GM18868 (cell line): ENCODE data around the gene LEF1.
A peak's percentile ranks its signal among the peaks of the same experiment; 100 is the strongest.

Experiments used
- ATAC-seq: cut with Tn5 transposase; IDR thresholded peaks from one replicate; pipeline ENCODE4 v1.9.1; 2021; ENCODE audit warnings: mild to moderate bottlenecking, moderate library complexity; ENCODE audit not compliant: unreplicated experiment

Gene LEF1

GRCh38 chr4:108115168-108115526 is 53.6 kb downstream of the LEF1 start:
- ATAC-seq = no peak

- ATAC-seq = no peak
Measured at GRCh38 chr4:108114503-108114902, 54.2 kb downstream of the LEF1 start.

GRCh38 chr4:108113229-108113628 is 55.5 kb downstream of the LEF1 start:
- no peak for ATAC-seq

GRCh38 chr4:108111781-108112180 is 57.0 kb downstream of the LEF1 start:
- no peak for ATAC-seq

GRCh38 chr4:108110450-108110849 is 58.3 kb downstream of the LEF1 start:
- peak; percentile 2 for ATAC-seq

GRCh38 chr4:108109997-108110416 is 58.7 kb downstream of the LEF1 start:
- ATAC-seq = peak; percentile 81

GRCh38 chr4:108109111-108109510 is 59.6 kb downstream of the LEF1 start:
- no peak for ATAC-seq

GRCh38 chr4:108107729-108108382 is 60.9 kb downstream of the LEF1 start:
- ATAC-seq = peak; percentile 49

- no peak for ATAC-seq
Measured at GRCh38 chr4:108107101-108107500, 61.6 kb downstream of the LEF1 start.

GRCh38 chr4:108106186-108106585 is 62.5 kb downstream of the LEF1 start:
- no peak for ATAC-seq

- no peak for ATAC-seq
Measured at GRCh38 chr4:108103099-108103862, 65.5 kb downstream of the LEF1 start.

GRCh38 chr4:108100827-108101226 is 67.9 kb downstream of the LEF1 start:
- ATAC-seq = no peak

GRCh38 chr4:108099838-108100237 is 68.9 kb downstream of the LEF1 start:
- ATAC-seq = no peak

- peak; percentile 70 for ATAC-seq
Measured at GRCh38 chr4:108097990-108098553, 70.7 kb downstream of the LEF1 start.

- ATAC-seq = no peak
Measured at GRCh38 chr4:108094923-108095482, 73.7 kb downstream of the LEF1 start.

- no peak for ATAC-seq
Measured at GRCh38 chr4:108094131-108094530, 74.6 kb downstream of the LEF1 start.

- ATAC-seq = no peak
Measured at GRCh38 chr4:108092288-108092687, 76.4 kb downstream of the LEF1 start.

- no peak for ATAC-seq
Measured at GRCh38 chr4:108087293-108087967, 81.3 kb downstream of the LEF1 start.

GRCh38 chr4:108081256-108081655 is 87.5 kb downstream of the LEF1 start:
- no peak for ATAC-seq

- no peak for ATAC-seq
Measured at GRCh38 chr4:108080747-108081146, 88.0 kb downstream of the LEF1 start.

GRCh38 chr4:108078024-108078733 is 90.6 kb downstream of the LEF1 start:
- no peak for ATAC-seq
